Prostate gland (tissue), 2 donors: ENCODE data around the gene SEMA5A. TPM values are rescaled to one million over a fixed set of nuclear protein-coding genes. Genes with fewer than 3 reads are reported as not detected.

Experiments
- DNase-seq: peaks from one replicate; pipeline ENCODE4 v3.0.0-alpha.2; 2019; ENCODE audit warnings: low spot score
- H3K27ac ChIP-seq, 2 donors: fragments of 200-600 bp; sonication (generic); 2 replicates each; pipeline ENCODE4 v1.5.1; 2017 to 2019
- H3K27me3 ChIP-seq: fragments of 200-600 bp; sonication (generic); replicated peaks from 2 replicates; pipeline ENCODE4 v1.5.1; 2019; ENCODE audit not compliant: insufficient read depth
- H3K36me3 ChIP-seq, 2 donors: fragments of 200-600 bp; sonication (generic); 1 replicate in 1 of 2; 2 replicates in 1 of 2; pipeline versions ENCODE4 v1.5.1 to v1.8.1; 2017 to 2019
- H3K4me1 ChIP-seq: fragments of 200-600 bp; sonication (generic); replicated peaks from 2 replicates; pipeline ENCODE4 v1.5.1; 2019
- H3K4me3 ChIP-seq, 2 donors: fragments of 200-600 bp; sonication (generic); 2 replicates each; pipeline ENCODE4 v1.5.1; 2017 to 2019
- H3K9me3 ChIP-seq: fragments of 200-600 bp; sonication (generic); 2 replicates; pipeline ENCODE4 v1.5.1; 2017
- CTCF ChIP-seq, 4 experiments: fragments of 200-600 bp in 2 of 4; fragments of 450-650 bp in 2 of 4; sonication (generic) in 2 of 4; IDR thresholded peaks; 1 replicate in 3 of 4; 2 replicates in 1 of 4; pipeline ENCODE4 v1.5.1; 2016 to 2019; ENCODE audit warnings: antibody characterized with exemption in 4 of 4, mild to moderate bottlenecking in 2 of 4, moderate library complexity in 2 of 4
- POLR2A ChIP-seq: fragments of 450-650 bp; IDR thresholded peaks from one replicate; pipeline ENCODE4 v1.6.1; 2016; ENCODE audit warnings: antibody characterized with exemption, mild to moderate bottlenecking
- POLR2AphosphoS5 ChIP-seq: sonication (generic); formaldehyde crosslinking; IDR thresholded peaks from one replicate; pipeline ENCODE4 v1.6.1; 2017; ENCODE audit warnings: antibody characterized with exemption
- WGBS: methylation state at CpG from one replicate; pipeline ENCODE4 v1.1.5; 2018; 5-methylcytosine and 5-hydroxymethylcytosine counted together
- intact Hi-C: fragments of 100-400 bp; cut with DNase I; formaldehyde crosslinking; loops from one replicate; pipeline ENCODE4 v1.14.2; 2022
- total RNA-seq, 2 donors: library from RNA; depleted of rRNA; stranded (reverse); fragments of >200 nt; gene quantifications; one replicate each; pipeline ENCODE4 v1.1.0, GENCODE V29; 2016

SEMA5A gene
- total RNA-seq, 2 donors from 2014 or later = 4.5 to 21.7 TPM

GRCh38 chr5:9015937-9016270, 530.0 kb downstream of the SEMA5A start:
- no peak overlapping the region for H3K4me3 ChIP-seq
- intact Hi-C loops = no loop called here
- no peak overlapping the region for H3K27ac ChIP-seq
- H3K27me3 ChIP-seq = no peaks in the 10 kb centered on the region
- no peaks in the 10 kb centered on the region for H3K9me3 ChIP-seq
- no peaks in the 10 kb centered on the region for H3K4me1 ChIP-seq
- no peak for TF ChIP-seq CTCF (IDR thresholded peaks at IDR 0.05)
- no peak for TF ChIP-seq POLR2A
- no peak for TF ChIP-seq POLR2AphosphoS5
- H3K36me3 ChIP-seq = no peaks in the 10 kb centered on the region
- WGBS = 26% methylated on average over 2 of the region's 2 CpGs
- no peak for DNase-seq

GRCh38 chr5:9015260-9015936, 530.5 kb downstream of the SEMA5A start:
- DNase-seq = no peak
- WGBS = 67% methylated on average over 5 of the region's 5 CpGs
- Histone ChIP-seq H3K4me3 (no peak overlapping the region), H3K9me3 (no peaks in the 10 kb centered on the region), H3K36me3 (no peaks in the 10 kb centered on the region), H3K27me3 (no peaks in the 10 kb centered on the region), H3K27ac (no peak overlapping the region), H3K4me1 (no peaks in the 10 kb centered on the region)
- intact Hi-C loops = no loop called here
- TF ChIP-seq POLR2AphosphoS5 (no peak), CTCF (IDR thresholded peaks at IDR 0.05) (no peak), POLR2A (no peak)

GRCh38 chr5:9013147-9013546, 532.7 kb downstream of the SEMA5A start:
- Histone ChIP-seq H3K9me3 (no peaks in the 10 kb centered on the region), H3K4me3 (no peak overlapping the region), H3K27me3 (no peaks in the 10 kb centered on the region), H3K36me3 (no peaks in the 10 kb centered on the region), H3K4me1 (no peaks in the 10 kb centered on the region), H3K27ac (no peak overlapping the region)
- WGBS = 88% methylated on average over 6 of the region's 6 CpGs
- DNase-seq = no peak
- intact Hi-C loops = no loop called here
- TF ChIP-seq POLR2A = no peak
- no peak for TF ChIP-seq POLR2AphosphoS5
- no peak for TF ChIP-seq CTCF (IDR thresholded peaks at IDR 0.05)

- no peak for TF ChIP-seq CTCF (IDR thresholded peaks at IDR 0.05)
- no peak for TF ChIP-seq POLR2AphosphoS5
- TF ChIP-seq POLR2A = no peak
- 62% methylated on average over 7 of the region's 7 CpGs for WGBS
- H3K4me1 ChIP-seq = no peaks in the 10 kb centered on the region
- H3K36me3 ChIP-seq = no peaks in the 10 kb centered on the region
- no peak overlapping the region for H3K4me3 ChIP-seq
- no peaks in the 10 kb centered on the region for H3K27me3 ChIP-seq
- no peak for DNase-seq
- no peak overlapping the region for H3K27ac ChIP-seq
- no peaks in the 10 kb centered on the region for H3K9me3 ChIP-seq
- intact Hi-C loops = no loop called here
These were observed 535.8 kb downstream of the SEMA5A start for GRCh38 chr5:9009931-9010651.
